ENCODE measurements around the gene ARFGEF2. TPM values are rescaled to one million over a fixed set of nuclear protein-coding genes. Genes with fewer than 3 reads are reported as not detected.

The ARFGEF2 gene
- total RNA-seq, 4 donors from 2014 or later = 29.9 to 84.7 (median 39.1) TPM

- 44% methylated on average over 1 of the region's 1 CpG for WGBS
Observed at GRCh38 chr20:48916699-48917098, 4.8 kb upstream of the ARFGEF2 start.

GRCh38 chr20:48919336-48919881 lies 2.1 kb upstream of the ARFGEF2 start:
- Histone ChIP-seq H3K4me3 (no peak overlapping the region), H3K27ac (no peak overlapping the region), H3K4me1 (peaks cover 36% of the 10 kb centered on the region), H3K36me3 (no peaks in the 10 kb centered on the region), H3K9me3 (no peaks in the 10 kb centered on the region), H3K27me3 (no peaks in the 10 kb centered on the region)
- 59% methylated on average over 6 of the region's 6 CpGs for WGBS
- TF ChIP-seq POLR2A (IDR thresholded peaks at IDR 0.05) = no peak
- no peak for TF ChIP-seq POLR2AphosphoS5 (IDR thresholded peaks at IDR 0.05)
- no peak for TF ChIP-seq CTCF (IDR thresholded peaks at IDR 0.05)
- no peak for DNase-seq (ENCODE audit: low spot score in 2 of 2)

More at GRCh38 chr20:48916699-48917098, 4.8 kb upstream of the ARFGEF2 start:
- Histone ChIP-seq H3K9me3 (no peaks in the 10 kb centered on the region), H3K27ac (no peak overlapping the region), H3K27me3 (no peaks in the 10 kb centered on the region), H3K4me3 (no peak overlapping the region), H3K36me3 (no peaks in the 10 kb centered on the region), H3K4me1 (peaks cover 10% of the 10 kb centered on the region)
- TF ChIP-seq POLR2AphosphoS5 (IDR thresholded peaks at IDR 0.05) = no peak
- no peak for TF ChIP-seq EP300 (IDR thresholded peaks at IDR 0.05)
- TF ChIP-seq CTCF (IDR thresholded peaks at IDR 0.05) = no peak
- TF ChIP-seq POLR2A (IDR thresholded peaks at IDR 0.05) = no peak
- no peak for DNase-seq (ENCODE audit: low spot score in 2 of 2)

GRCh38 chr20:48919882-48920526 lies 1.5 kb upstream of the ARFGEF2 start:
- Histone ChIP-seq H3K9me3 (no peaks in the 10 kb centered on the region), H3K36me3 (no peaks in the 10 kb centered on the region), H3K27me3 (no peaks in the 10 kb centered on the region), H3K4me1 (peaks cover 41% of the 10 kb centered on the region), H3K27ac (no peak overlapping the region), H3K4me3 (no peak overlapping the region)
- no peak for DNase-seq (ENCODE audit: low spot score in 2 of 2)
- 73% methylated on average over 5 of the region's 5 CpGs for WGBS
- TF ChIP-seq CTCF (IDR thresholded peaks at IDR 0.05) (no peak), EP300 (IDR thresholded peaks at IDR 0.05) (no peak), POLR2AphosphoS5 (IDR thresholded peaks at IDR 0.05) (no peak), POLR2A (IDR thresholded peaks at IDR 0.05) (no peak)

GRCh38 chr20:48920527-48921167 lies 864 bp upstream of the ARFGEF2 start:
- Histone ChIP-seq H3K27me3 (no peaks in the 10 kb centered on the region), H3K4me3 (peak overlapping the region; percentile 99), H3K4me1 (peaks cover 43% of the 10 kb centered on the region), H3K36me3 (no peaks in the 10 kb centered on the region), H3K27ac (peak overlapping the region; percentile 99), H3K9me3 (no peaks in the 10 kb centered on the region)
- peak in 1 of 2 donors; percentile 77 for DNase-seq (ENCODE audit: low spot score in 2 of 2)
- TF ChIP-seq EP300 (IDR thresholded peaks at IDR 0.05) (no peak), CTCF (IDR thresholded peaks at IDR 0.05) (no peak), POLR2AphosphoS5 (IDR thresholded peaks at IDR 0.05) (no peak), POLR2A (IDR thresholded peaks at IDR 0.05) (no peak)
- WGBS = 28% methylated on average over 10 of the region's 10 CpGs
